ENCODE data around the gene BSPH1. TPM values are rescaled to one million over a fixed set of nuclear protein-coding genes. Genes with fewer than 3 reads are reported as not detected.

The BSPH1 gene
- total and polyA plus RNA-seq, 10 donors: not detected

GRCh38 chr19:48020686-48021085 lies 28.7 kb upstream of the BSPH1 start:
- H3K9me3 ChIP-seq: no peaks in the 10 kb centered on the region
- H3K4me1 ChIP-seq: no peaks in the 10 kb centered on the region
- H3K36me3 ChIP-seq: no peaks in the 10 kb centered on the region
- 16 to 27% (median 24%) methylated on average over 3 of the region's 3 CpGs for WGBS, 5 donors
- no peak overlapping the region for H3K27ac ChIP-seq
- intact Hi-C loops (cut with DNase I; ENCODE audit: low total_unique reads): no loop called here
- no peak for DNase-seq
- peaks cover 0 to 56% (median 0%) of the 10 kb centered on the region in 7 donors for H3K27me3 ChIP-seq (replicated peaks in 1 of 7)
- no peak overlapping the region for H3K4me3 ChIP-seq
- TF ChIP-seq POLR2A (IDR thresholded peaks at IDR 0.05): no peak
- no peak for TF ChIP-seq POLR2AphosphoS5 (IDR thresholded peaks at IDR 0.05)
- no peak for TF ChIP-seq CTCF (IDR thresholded peaks at IDR 0.05 in 8 of 11, conservative IDR thresholded peaks at IDR 0.05 in 3 of 11)

DNA sequence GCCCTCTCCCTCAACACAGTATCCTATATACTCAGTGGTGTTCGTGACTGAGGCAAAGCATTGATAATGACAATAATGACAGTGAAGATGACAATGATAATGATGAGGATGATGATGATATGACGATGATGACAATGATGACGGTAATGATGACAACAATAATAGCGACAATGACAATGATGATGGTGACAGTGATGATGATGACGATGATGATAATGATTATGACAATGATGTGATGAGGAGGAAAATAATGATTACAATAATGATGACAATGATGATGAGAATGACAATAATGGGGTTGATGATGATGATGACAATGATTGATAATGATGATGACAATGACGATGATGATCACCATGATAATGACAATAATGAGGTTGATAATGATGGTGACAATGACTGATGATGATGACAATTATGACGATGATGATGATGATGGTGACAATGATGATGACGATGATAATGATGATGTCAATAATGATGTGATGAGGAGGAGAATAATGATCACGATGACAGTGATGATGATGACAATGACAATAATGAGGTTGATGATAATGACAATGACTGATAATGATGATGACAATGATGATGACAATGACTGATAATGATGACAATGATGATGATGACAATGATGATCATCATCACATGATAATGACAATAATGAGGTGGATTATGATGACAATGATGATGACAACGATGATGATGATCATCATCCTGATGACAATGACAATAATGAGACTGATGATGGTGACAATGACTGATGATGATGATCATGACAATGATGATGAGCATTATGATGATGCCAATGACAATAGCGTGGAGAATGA lies 19.2 kb upstream of the BSPH1 start:
- no peaks in the 10 kb centered on the region for H3K36me3 ChIP-seq
- no peak overlapping the region for H3K27ac ChIP-seq
- DNase-seq: no peak
- no peak for TF ChIP-seq POLR2A (IDR thresholded peaks at IDR 0.05)
- no peak for TF ChIP-seq CTCF (IDR thresholded peaks at IDR 0.05 in 8 of 11, conservative IDR thresholded peaks at IDR 0.05 in 3 of 11)
- TF ChIP-seq POLR2AphosphoS5 (IDR thresholded peaks at IDR 0.05): no peak
- H3K4me1 ChIP-seq: no peaks in the 10 kb centered on the region
- 87 to 92% (median 90%) methylated on average over 11 of the region's 11 CpGs for WGBS, 5 donors
- H3K4me3 ChIP-seq: no peak overlapping the region
- intact Hi-C loops (cut with DNase I; ENCODE audit: low total_unique reads): no loop called here
- peaks cover 0 to 17% (median 0%) of the 10 kb centered on the region in 7 donors for H3K27me3 ChIP-seq (replicated peaks in 1 of 7)
- peaks cover 0 to 19% (median 3%) of the 10 kb centered on the region in 8 donors for H3K9me3 ChIP-seq

DNA sequence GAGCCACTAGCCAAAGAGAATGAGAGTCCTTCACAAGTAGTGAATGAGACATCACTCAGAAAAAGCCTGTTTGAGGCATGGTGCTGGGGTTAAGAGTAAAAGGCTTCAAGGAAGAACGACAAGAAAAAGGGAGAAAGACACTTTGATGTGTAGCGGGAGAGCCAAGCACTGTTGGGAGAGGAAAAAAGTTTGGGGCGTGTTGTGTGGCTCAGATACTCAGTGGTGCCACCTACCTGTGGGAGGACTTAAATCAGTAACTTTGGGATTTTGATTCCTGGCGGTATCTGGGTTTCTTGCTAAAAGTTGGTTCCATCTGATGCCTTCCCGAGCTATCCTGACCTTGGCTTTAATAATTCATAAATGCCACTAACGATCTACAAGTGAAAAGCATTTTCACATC lies 14.8 kb upstream of the BSPH1 start:
- peaks cover 0 to 19% (median 3%) of the 10 kb centered on the region in 8 donors for H3K9me3 ChIP-seq
- WGBS, 5 donors: 72 to 87% (median 79%) methylated on average over 6 of the region's 6 CpGs
- intact Hi-C loops (cut with DNase I; ENCODE audit: low total_unique reads): no loop called here

More for the DNA sequence above, 14.8 kb upstream of the BSPH1 start:
- no peaks in the 10 kb centered on the region for H3K36me3 ChIP-seq
- no peak overlapping the region for H3K4me3 ChIP-seq
- TF ChIP-seq POLR2AphosphoS5 (IDR thresholded peaks at IDR 0.05) (no peak), CTCF (IDR thresholded peaks at IDR 0.05 in 8 of 11, conservative IDR thresholded peaks at IDR 0.05 in 3 of 11) (no peak), POLR2A (IDR thresholded peaks at IDR 0.05) (no peak)
- H3K4me1 ChIP-seq: no peaks in the 10 kb centered on the region
- no peak for DNase-seq
- H3K27ac ChIP-seq: no peak overlapping the region
- peaks cover 0 to 24% (median 0%) of the 10 kb centered on the region in 7 donors for H3K27me3 ChIP-seq (replicated peaks in 1 of 7)

Measured in spleen (tissue), 11 donors.